Frontal cortex (tissue), 4 donors: ENCODE data around the gene ZNF221. TPM values are rescaled to one million over a fixed set of nuclear protein-coding genes. Genes with fewer than 3 reads are reported as not detected.
A peak's percentile ranks its signal among the peaks of the same experiment; 100 is the strongest.
"Not testable (repeated sequence)": the region's sequence is repeated elsewhere in the genome, so short reads cannot be mapped to it uniquely, and the experiment has no call there.

ENCODE experiments used
- DNase-seq, 2 donors: peaks; one replicate each; pipeline ENCODE4 v3.0.0; 2012; ENCODE audit warnings: low spot score in 2 of 2
- FAIRE-seq: peaks from 2 replicates; lab custom pipeline; 2012; peaks lifted over from hg19 to GRCh38; lab: Jason Lieb, UNC
- total RNA-seq: library from RNA; depleted of rRNA; stranded (reverse); fragments of >200 nt; gene quantifications from one replicate; pipeline ENCODE4 v1.2.3, GENCODE V29; 2014
- donor health status: control.
- donor health status: control.
- donor health status: control.

ZNF221 gene
- total RNA-seq, 1 donor from 2014 or later = 15.9 TPM

DNA sequence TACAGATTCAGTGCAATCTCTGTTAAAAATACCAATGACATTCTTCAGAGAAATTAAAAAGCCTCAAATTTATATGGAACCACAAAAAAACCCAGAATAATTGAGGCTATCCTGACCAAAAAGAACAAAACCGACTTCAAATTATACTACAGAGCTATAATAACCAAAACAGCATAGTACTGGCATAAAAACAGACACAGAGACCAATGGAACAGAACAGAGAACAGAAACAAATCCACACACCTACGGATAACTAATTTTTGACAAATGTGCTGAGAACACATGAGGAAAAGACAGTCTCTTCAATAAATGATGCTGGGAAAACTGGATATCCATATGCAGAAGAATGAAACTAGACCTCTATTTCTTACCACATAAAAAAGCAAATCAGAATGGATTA lies 1.2 kb upstream of the ZNF221 start:
- DNase-seq, FAIRE-seq: not testable (repeated sequence)

DNA sequence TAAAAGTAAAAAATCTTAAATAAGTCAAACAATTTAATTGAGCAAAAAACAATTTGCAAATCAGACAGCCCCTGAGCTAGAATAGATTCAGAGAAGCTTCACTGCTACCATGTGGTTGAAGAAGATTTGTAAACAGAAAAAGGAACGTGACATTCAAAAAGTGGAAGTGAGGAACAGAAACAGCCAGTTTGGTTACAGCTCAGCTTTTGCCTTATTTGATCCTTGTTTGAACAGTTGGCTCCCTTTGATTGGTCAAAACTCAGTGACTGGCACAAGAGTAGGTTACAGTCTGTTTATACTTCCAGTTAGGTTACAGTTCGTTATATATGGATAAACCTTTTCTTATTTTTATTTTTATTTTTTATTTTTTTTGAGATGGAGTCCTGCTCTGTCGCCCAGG lies 5.8 kb downstream of the ZNF221 start:
- no peak for FAIRE-seq

DNA sequence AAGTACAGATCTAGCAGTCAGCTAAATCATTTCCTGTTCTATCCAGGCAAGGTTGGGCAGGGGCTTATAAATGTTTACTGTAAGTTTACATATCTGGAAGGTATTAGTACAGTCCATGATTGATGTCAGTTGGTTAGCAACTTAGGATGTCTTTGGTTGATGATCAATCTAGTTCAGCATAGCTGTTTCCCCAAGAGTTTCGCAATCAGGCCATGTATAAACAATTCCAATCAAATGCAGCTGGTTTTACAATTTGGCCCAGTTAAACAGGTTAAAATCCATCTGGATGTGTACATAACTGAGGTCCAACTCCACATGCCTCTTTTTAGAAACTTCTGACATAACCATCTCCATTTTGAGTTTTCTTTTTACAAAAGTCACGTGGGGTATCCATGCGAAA lies 6.9 kb downstream of the ZNF221 start:
- FAIRE-seq = no peak
- no peak for DNase-seq

More for the DNA sequence above, 5.8 kb downstream of the ZNF221 start:
- no peak for DNase-seq

DNA sequence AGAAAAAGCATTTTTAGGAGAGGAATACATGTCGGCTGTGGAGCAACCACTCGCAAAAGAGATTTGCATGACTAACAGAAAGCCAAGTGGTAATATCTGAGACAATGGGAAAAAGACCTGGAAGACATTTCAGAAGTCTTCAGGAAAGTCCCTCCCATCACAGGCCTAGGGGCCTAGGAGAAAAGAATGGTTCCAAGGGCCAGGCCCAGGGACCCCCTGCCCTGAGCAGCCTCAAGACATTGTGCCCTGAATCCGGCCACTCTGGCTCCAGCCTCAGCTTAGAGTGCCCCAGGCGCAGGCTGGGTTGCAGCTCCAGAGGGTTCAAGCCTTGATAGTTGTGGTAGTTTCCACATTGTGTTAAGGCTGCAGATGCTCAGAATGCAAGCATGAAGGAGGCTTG lies 9.4 kb downstream of the ZNF221 start:
- FAIRE-seq (no peak), DNase-seq (no peak)

DNA sequence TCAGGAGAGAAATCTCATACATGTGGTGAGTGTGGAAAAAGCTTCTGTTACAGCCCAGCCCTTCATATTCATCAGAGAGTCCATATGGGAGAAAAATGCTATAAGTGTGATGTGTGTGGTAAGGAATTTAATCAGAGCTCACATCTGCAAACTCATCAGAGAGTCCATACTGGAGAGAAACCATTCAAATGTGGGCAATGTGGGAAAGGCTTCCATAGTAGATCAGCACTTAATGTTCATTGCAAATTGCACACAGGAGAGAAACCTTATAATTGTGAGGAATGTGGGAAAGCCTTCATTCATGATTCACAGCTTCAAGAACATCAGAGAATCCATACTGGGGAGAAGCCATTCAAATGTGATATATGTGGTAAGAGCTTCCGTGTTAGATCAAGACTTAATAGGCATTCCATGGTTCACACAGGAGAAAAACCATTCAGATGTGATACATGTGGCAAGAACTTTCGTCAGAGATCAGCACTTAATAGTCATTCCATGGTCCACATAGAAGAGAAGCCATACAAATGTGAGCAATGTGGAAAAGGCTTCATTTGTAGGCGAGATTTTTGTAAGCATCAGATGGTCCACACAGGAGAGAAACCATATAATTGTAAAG lies 15.2 kb downstream of the ZNF221 start:
- DNase-seq = no peak
- FAIRE-seq = no peak

DNA sequence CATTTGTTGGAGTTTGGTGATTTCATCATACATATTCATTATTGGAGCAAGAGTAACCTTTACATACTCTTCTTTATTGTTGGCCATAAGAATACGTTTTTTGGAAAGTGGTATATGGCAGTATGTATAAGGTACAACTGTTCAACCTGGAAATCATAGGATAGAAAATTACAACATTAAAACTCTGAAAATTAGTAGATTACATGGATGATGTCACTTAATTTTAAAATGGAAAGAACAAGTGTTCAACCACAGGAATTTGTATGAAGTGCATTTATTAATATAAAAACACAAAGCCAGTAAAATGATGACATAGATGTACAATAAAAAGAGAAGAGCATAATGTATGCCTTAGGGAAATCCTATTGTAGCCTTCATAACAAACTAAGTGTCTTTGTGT lies 25.7 kb downstream of the ZNF221 start:
- no peak for DNase-seq
- no peak for FAIRE-seq

DNA sequence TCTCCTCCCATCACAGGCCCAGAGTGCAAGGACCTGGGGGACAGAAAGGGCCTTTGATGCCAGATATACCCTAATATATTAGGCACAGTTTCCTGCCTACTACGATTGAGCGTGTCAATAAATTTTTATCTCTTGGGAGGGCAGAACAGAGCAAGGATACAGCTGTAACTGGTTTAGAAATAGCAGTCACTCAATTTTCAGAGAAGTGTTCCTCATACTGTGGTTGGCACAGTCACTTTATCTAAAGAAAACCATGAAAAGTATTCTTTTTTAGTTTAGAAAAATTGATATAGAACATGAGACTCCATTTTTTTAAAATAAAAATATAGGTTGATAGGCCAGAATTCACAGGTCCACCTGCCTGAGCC lies 32.5 kb downstream of the ZNF221 start:
- FAIRE-seq (no peak), DNase-seq (no peak)

DNA sequence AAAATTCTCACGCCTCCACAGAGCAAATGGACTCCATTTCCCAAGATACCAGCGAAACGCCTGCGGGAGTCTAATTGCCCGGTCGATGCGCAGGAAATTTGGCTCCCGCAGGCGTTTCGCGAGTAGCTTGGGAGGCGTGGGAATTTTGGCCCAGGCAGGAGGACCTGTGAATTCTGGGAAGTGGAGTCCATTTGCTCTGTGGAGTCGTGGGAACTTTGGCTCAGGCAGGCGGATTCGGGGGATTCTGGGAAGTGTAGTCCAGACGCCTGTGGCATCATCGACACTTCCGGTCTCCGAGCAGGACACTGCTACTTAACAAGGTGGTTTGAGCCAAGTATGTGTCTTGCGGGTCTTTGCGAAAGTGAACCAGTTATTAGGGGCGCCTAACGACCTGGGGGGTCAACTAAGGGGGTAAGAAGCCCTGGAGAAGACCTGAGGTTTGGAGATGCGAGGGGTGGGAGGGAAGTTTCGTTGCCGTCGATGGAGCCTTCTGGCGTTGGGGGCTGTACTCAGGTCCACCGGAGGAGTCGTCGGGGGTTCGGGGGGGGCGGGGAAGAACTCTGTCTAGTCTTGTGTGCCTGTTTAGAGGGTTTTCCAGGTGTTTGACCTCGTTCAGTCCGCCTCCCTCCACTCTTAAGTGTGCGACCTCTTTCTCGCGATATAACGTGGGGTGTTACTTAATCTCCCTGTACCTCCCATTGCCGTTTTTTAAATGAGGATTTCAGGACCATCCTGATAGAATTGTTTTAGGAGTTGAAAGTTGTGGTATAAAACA lies 33.1 kb downstream of the ZNF221 start, which contains the start of gene ZNF155:
Gene ZNF155, plus strand, starts transcription at position 277 of the 775 bp plus-strand sequence. CDS start 4,356 bp downstream, outside the sequence.
- DNase-seq = peak; percentile 65 to 83
- FAIRE-seq = peak; percentile 51

DNA sequence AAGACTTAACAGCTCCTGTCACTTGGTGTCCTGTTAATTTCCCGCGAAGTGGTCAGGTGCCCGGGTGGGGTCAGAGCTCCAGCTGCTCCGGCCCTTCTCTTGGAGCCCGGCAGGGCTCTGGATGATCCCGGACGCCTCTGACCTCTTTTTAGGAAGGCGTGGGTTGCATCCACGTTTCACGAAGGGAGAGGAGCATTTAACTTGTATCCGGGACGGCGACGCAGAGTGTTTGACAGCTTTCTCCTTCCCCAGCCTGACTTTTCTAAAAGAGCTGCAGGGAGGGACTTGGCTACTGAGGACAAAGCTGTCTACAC lies 33.6 kb downstream of the ZNF221 start:
- DNase-seq = peak in 1 of 2 donors; percentile 12
- FAIRE-seq = no peak

DNA sequence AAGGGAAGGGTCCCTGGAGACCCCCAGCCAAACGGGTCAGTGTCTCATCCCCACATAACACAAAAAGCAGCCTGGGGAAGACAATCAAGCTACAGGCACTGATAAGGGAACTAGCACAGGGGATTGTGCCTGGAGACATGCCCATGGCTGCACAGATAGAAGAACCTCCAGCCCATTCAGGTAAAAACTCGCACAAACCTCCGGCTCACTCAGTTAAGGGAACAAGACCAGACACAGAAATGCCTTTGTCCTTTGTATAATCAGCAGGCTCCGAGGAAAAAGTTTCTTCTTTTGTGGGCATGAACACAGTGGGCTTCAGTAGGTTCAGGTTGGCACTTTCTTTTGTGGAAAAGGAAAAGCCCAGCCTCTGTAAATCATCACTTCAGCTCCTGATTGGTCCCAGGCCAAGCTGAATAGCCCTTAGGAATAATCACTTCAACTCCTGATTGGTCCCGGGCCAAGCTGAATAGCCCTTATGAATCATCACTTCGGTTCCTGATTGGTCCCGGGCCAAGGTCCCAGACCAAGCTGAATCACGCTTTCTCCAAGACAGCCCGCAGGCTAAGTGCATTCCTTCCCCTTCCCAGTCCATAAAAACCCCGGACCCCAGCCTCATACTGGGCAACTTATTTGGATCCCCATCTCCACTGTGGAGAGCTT lies 46.7 kb downstream of the ZNF221 start:
- FAIRE-seq (no peak), DNase-seq (no peak)

DNA sequence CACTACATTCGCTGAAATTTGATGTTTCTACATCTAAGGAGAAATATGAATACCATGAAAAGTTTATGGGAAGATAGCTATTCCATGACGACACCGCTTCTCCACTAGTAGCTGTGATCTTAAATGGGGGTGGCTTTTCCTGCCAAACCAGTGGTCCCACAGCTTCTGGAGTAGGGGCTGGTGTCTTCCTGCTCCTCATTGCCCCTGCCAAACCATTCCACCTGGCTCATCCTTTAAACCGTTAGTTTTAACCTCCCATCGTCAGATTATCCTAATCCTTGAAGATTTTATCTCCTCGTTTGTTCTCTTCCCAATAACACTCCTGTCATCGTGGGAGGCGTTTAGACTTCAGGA lies 51.2 kb downstream of the ZNF221 start:
- FAIRE-seq (no peak), DNase-seq (peak in 1 of 2 donors; percentile 2)

DNA sequence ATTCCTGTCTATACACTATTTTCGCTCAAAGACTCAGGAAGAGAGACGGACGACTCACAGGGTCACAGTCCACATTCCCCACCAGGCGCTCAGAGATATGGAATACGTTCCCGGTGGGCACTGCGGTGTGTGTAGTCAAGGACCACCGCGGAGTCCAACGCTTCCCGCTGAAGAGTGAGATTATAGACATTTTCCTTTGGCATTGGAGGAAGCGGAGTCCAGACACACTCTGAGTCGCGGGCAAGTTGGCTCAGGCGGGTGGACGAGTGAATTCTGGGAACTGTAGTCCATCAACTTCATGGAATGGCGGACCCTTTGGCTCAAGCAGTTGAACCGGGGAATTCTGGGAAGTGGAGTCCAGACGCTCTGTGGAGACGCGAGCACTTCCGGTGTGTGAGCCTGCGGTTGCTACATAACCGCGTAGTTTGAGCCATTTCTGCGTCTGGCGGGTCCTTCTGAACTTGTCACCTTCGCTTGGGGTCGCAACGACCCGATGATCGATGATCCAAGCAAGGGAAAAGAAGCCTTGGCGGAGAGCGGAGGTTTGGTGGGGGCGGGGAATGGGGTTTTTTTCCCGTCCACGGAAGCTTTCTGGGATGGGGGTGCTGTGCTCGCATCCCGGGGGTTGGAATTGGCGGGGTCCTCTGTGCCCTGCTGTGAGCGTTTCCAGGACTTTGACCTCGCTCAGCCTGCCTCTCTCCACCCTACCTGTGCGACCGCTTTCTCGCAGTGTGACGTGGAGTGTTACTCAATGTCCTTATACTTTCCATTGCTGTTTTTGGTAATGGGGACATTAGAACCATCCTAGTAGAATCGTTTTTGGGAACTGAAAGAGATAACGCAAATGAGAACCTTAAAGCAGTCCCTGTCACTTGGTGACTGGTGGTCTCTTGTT lies 51.8 kb downstream of the ZNF221 start, which contains the start of gene ZNF230:
Gene ZNF230, plus strand, starts transcription at position 392 of the 895 bp plus-strand sequence. CDS start 4,122 bp downstream, outside the sequence.
- DNase-seq = peak; percentile 70 to 83
- FAIRE-seq = no peak

DNA sequence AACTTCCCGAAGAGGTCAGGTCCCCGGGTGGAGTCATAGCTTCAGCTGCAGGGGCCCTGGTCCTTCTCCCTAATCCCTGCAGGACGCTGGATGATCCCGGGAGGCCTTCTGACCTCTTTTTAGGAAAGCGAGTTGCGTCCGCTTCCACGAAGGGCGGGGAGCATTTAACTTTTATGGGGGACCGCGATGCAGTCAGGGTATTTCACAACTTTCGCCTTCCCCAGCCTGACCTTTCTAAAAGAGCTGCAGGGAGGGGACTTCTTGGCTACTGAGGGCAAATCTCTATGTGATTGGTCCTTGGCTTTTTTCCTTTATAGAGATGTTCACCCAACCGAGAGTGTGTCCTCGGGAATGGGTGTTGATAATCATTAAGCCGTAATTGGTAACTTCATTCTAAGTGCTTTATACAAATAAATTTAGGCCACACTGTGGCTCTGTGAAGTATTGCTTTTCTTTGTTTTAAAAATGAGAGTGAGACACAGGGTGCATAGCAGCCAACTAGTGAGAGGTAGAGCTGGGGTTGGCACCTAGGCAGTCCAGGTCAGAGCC lies 52.5 kb downstream of the ZNF221 start:
- FAIRE-seq (no peak), DNase-seq (peak in 1 of 2 donors; percentile 4)

DNA sequence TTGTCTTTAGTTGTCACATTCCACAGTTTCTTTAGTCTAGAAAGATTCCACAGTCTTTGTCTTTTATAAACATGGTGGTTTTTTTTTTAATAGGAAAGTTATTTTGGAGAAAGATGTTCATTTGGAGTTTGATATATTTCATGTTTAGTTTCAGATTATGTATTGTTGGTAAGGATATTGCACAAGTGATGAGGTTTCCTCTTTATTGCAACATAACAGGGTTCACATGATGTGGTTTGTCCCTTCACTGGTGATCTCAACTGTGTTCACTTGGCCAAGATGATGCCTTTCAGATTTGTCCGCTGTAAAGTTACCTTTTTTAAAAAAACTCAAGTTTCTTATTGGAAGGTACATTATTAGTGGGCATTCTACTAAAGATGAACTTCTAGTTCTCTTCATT lies 54.9 kb downstream of the ZNF221 start:
- FAIRE-seq (no peak), DNase-seq (no peak)

DNA sequence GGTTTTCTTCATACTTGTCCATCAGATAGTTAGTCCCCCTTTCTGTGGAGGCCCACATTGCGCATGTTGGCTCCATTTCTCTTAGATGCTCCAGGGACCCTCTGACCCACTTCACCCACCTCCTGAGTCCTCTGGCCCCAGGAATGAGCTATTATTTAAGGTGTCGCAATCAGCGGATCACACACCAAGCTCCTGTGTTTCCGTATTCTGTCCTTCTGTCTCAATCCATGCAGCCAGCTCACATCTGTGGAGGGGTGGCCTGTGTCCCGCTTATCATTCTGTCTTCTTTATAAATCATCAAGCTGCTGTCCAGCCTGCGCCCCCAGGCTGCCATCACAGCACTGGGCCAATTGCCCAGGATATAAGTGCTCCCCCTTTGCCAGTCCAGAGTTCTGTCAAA lies 56.4 kb downstream of the ZNF221 start:
- FAIRE-seq (no peak), DNase-seq (no peak)

DNA sequence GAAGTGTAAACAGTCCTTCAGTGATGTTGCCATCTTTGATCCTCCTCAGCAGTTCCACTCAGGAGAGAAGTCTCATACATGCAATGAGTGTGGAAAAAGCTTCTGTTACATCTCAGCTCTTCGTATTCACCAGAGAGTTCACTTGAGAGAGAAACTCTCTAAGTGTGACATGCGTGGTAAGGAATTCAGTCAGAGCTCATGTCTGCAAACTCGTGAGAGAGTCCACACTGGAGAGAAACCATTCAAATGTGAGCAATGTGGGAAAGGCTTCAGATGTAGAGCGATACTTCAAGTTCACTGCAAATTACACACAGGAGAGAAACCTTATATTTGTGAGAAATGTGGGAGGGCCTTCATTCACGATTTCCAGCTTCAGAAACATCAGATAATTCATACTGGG lies 59.4 kb downstream of the ZNF221 start:
- DNase-seq (no peak), FAIRE-seq (no peak)
